ENCODE measurements around the gene NRG3. TPM values are rescaled to one million over a fixed set of nuclear protein-coding genes. Genes with fewer than 3 reads are reported as not detected.

Gene NRG3
- total RNA-seq, 1 experiment from 2014 or later: 0.08 TPM

- TF ChIP-seq, protein P1, sequence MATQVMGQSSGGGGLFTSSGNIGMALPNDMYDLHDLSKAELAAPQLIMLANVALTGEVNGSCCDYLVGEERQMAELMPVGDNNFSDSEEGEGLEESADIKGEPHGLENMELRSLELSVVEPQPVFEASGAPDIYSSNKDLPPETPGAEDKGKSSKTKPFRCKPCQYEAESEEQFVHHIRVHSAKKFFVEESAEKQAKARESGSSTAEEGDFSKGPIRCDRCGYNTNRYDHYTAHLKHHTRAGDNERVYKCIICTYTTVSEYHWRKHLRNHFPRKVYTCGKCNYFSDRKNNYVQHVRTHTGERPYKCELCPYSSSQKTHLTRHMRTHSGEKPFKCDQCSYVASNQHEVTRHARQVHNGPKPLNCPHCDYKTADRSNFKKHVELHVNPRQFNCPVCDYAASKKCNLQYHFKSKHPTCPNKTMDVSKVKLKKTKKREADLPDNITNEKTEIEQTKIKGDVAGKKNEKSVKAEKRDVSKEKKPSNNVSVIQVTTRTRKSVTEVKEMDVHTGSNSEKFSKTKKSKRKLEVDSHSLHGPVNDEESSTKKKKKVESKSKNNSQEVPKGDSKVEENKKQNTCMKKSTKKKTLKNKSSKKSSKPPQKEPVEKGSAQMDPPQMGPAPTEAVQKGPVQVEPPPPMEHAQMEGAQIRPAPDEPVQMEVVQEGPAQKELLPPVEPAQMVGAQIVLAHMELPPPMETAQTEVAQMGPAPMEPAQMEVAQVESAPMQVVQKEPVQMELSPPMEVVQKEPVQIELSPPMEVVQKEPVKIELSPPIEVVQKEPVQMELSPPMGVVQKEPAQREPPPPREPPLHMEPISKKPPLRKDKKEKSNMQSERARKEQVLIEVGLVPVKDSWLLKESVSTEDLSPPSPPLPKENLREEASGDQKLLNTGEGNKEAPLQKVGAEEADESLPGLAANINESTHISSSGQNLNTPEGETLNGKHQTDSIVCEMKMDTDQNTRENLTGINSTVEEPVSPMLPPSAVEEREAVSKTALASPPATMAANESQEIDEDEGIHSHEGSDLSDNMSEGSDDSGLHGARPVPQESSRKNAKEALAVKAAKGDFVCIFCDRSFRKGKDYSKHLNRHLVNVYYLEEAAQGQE (IDR thresholded peaks at IDR 0.05; ENCODE audit: insufficient read depth in 1 of 2, low read depth in 2 of 2, low read length in 1 of 2): no peak
- TF ChIP-seq, protein P2, sequence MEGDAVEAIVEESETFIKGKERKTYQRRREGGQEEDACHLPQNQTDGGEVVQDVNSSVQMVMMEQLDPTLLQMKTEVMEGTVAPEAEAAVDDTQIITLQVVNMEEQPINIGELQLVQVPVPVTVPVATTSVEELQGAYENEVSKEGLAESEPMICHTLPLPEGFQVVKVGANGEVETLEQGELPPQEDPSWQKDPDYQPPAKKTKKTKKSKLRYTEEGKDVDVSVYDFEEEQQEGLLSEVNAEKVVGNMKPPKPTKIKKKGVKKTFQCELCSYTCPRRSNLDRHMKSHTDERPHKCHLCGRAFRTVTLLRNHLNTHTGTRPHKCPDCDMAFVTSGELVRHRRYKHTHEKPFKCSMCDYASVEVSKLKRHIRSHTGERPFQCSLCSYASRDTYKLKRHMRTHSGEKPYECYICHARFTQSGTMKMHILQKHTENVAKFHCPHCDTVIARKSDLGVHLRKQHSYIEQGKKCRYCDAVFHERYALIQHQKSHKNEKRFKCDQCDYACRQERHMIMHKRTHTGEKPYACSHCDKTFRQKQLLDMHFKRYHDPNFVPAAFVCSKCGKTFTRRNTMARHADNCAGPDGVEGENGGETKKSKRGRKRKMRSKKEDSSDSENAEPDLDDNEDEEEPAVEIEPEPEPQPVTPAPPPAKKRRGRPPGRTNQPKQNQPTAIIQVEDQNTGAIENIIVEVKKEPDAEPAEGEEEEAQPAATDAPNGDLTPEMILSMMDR (IDR thresholded peaks at IDR 0.05): no peak
- TF ChIP-seq TCF7L2 (IDR thresholded peaks at IDR 0.05; ENCODE audit: low read depth, low read length): no peak
- TF ChIP-seq SIN3A (IDR thresholded peaks at IDR 0.05; ENCODE audit: borderline replicate concordance, insufficient read depth, low read depth, low read length): no peak
- no peak for TF ChIP-seq POLR2AphosphoS5 (IDR thresholded peaks at IDR 0.05; ENCODE audit: low read depth, low read length)
- POLR2A ChIA-PET: no interaction called here
- no peaks in the 10 kb centered on the region for H3K4me1 ChIP-seq (ENCODE audit: control insufficient read depth, insufficient read depth, low read length)
- in situ Hi-C loops (cut with HindIII; ENCODE audit: low pct_unique_long_range_greater_than_20kb, low sequenced_read_pairs): no loop called here
- no peaks in the 10 kb centered on the region; the same call in 1 of the 2 replicates for H3K27me3 ChIP-seq (ENCODE audit: control insufficient read depth, insufficient read depth, low read length)
- no peak overlapping the region for H3K4me3 ChIP-seq (ENCODE audit: low read depth in 2 of 2, low read length in 2 of 2)
- no peaks in the 10 kb centered on the region for H3K36me3 ChIP-seq (ENCODE audit: control insufficient read depth, insufficient read depth, low read length)
- no TSS peak for BruUV-seq (replicated peaks)
- ATAC-seq: no peak
- H3K9me3 ChIP-seq (ENCODE audit: control insufficient read depth, insufficient read depth, low read depth, low read length): no peaks in the 10 kb centered on the region
- CTCF ChIA-PET: no interaction called here
- no peak for DNase-seq (ENCODE audit: low read depth, low spot score)
- intact Hi-C loops (cut with micrococcal nuclease; ENCODE audit: unreplicated experiment): no loop called here
- H3K27ac ChIP-seq (ENCODE audit: low read length): no peak overlapping the region
Observed at GRCh38 chr10:81865581-81865980, 9.4 kb upstream of the NRG3 start.

DNA sequence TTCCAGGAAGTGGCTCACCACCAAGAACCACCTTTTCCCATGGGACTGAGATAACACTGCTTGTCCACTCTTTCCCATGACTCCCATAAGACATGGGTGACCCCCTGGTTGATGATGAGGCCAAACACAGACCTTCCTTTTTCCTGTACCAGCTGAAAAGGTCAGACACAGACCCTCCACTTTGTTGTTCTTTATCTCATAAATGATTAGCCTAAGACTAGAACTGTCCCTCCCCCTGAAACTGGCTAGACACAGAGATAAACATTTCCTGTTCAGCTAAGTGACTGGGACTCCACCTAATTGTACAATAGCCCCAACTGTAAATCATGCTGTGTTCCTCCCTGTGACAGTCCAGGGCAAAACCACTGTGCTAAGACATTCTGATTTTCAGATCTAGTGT is 8.2 kb upstream of the NRG3 start:
- no peak for ATAC-seq

More for the DNA sequence above, 8.2 kb upstream of the NRG3 start:
- ChIA-PET CTCF (no interaction called here), POLR2A (no interaction called here)
- BruUV-seq (replicated peaks): no TSS peak
- no peak for DNase-seq (ENCODE audit: low read depth, low spot score)
- intact Hi-C loops (cut with micrococcal nuclease; ENCODE audit: unreplicated experiment): no loop called here
- H3K4me1 ChIP-seq (ENCODE audit: control insufficient read depth, insufficient read depth, low read length): no peaks in the 10 kb centered on the region
- H3K27ac ChIP-seq (ENCODE audit: low read length): no peak overlapping the region
- TF ChIP-seq, protein P1 (IDR thresholded peaks at IDR 0.05; ENCODE audit: insufficient read depth in 1 of 2, low read depth in 2 of 2, low read length in 1 of 2): no peak
- no peak for TF ChIP-seq SIN3A (IDR thresholded peaks at IDR 0.05; ENCODE audit: borderline replicate concordance, insufficient read depth, low read depth, low read length)
- TF ChIP-seq, protein P2 (IDR thresholded peaks at IDR 0.05): no peak
- no peak for TF ChIP-seq TCF7L2 (IDR thresholded peaks at IDR 0.05; ENCODE audit: low read depth, low read length)
- TF ChIP-seq POLR2AphosphoS5 (IDR thresholded peaks at IDR 0.05; ENCODE audit: low read depth, low read length): no peak
- H3K36me3 ChIP-seq (ENCODE audit: control insufficient read depth, insufficient read depth, low read length): no peaks in the 10 kb centered on the region
- no peaks in the 10 kb centered on the region for H3K9me3 ChIP-seq (ENCODE audit: control insufficient read depth, insufficient read depth, low read depth, low read length)
- no peak overlapping the region for H3K4me3 ChIP-seq (ENCODE audit: low read depth in 2 of 2, low read length in 2 of 2)
- in situ Hi-C loops (cut with HindIII; ENCODE audit: low pct_unique_long_range_greater_than_20kb, low sequenced_read_pairs): no loop called here
- peaks cover 3% of the 10 kb centered on the region; the same call in 1 of the 2 replicates for H3K27me3 ChIP-seq (ENCODE audit: control insufficient read depth, insufficient read depth, low read length)

All from Panc1 (cell line).